ENCODE results near the gene CENPV.

- TF ChIP-seq POLR2A (IDR thresholded peaks at IDR 0.05) (no peak), CTCF (IDR thresholded peaks at IDR 0.05 in 8 of 11, conservative IDR thresholded peaks at IDR 0.05 in 3 of 11) (peak in 2 of 11 experiments; percentile 27 to 30)
These were observed at the start of gene CENPV for GRCh38 chr17:16353317-16354174.
